Trophoblast cell (in vitro differentiated cells and primary cell): ENCODE measurements around the gene PHRF1.

ENCODE experiments used
- DNase-seq, 2 donors: peaks; one replicate each; pipeline ENCODE4 v3.0.0-alpha.2; 2016
- H2AFZ ChIP-seq: 2 replicates; pipeline ENCODE4 v1.6.1; 2013; ENCODE audit warnings: low read length, moderate library complexity, mild to moderate bottlenecking; ENCODE audit not compliant: insufficient read depth, poor library complexity
- H2AK5ac ChIP-seq: 2 replicates; pipeline ENCODE4 v1.6.1; 2013; ENCODE audit warnings: mild to moderate bottlenecking, low read length
- H2BK120ac ChIP-seq: 2 replicates; pipeline ENCODE4 v1.6.1; 2013; ENCODE audit warnings: low read length, mild to moderate bottlenecking, moderate library complexity; ENCODE audit not compliant: insufficient read depth, poor library complexity
- H2BK12ac ChIP-seq: 2 replicates; pipeline ENCODE4 v1.6.1; 2013; ENCODE audit warnings: mild to moderate bottlenecking, low read length, moderate library complexity
- H2BK5ac ChIP-seq: 2 replicates; pipeline ENCODE4 v1.6.1; 2013; ENCODE audit warnings: low read length, low read depth, moderate library complexity, mild to moderate bottlenecking; ENCODE audit not compliant: poor library complexity
- H3K14ac ChIP-seq: 2 replicates; pipeline ENCODE4 v1.6.1; 2013; ENCODE audit warnings: mild to moderate bottlenecking, low read length
- H3K18ac ChIP-seq: 2 replicates; pipeline ENCODE4 v1.6.1; 2013; ENCODE audit warnings: mild to moderate bottlenecking, low read length
- H3K23ac ChIP-seq: 2 replicates; pipeline ENCODE4 v1.6.1; 2013; ENCODE audit warnings: low read length
- H3K27ac ChIP-seq: 2 replicates; pipeline ENCODE4 v1.5.1; 2013; ENCODE audit warnings: low read depth, mild to moderate bottlenecking, inconsistent platforms, low read length, moderate library complexity
- H3K27me3 ChIP-seq: 2 replicates; pipeline ENCODE4 v1.6.1; 2013; ENCODE audit warnings: inconsistent platforms, mild to moderate bottlenecking, low read length, moderate library complexity; ENCODE audit not compliant: insufficient read depth
- H3K36me3 ChIP-seq, 2 experiments: 1 replicate in 1 of 2; 2 replicates in 1 of 2; pipeline ENCODE4 v1.6.1; 2013; ENCODE audit warnings: low read length in 2 of 2, mild to moderate bottlenecking in 2 of 2, moderate library complexity in 1 of 2; ENCODE audit not compliant: insufficient read depth in 2 of 2, control insufficient read depth in 1 of 2
- H3K4ac ChIP-seq: 2 replicates; pipeline ENCODE4 v1.6.1; 2013; ENCODE audit warnings: low read depth, mild to moderate bottlenecking, low read length, moderate library complexity
- H3K4me1 ChIP-seq, 2 experiments: 1 replicate in 1 of 2; 2 replicates in 1 of 2; pipeline ENCODE4 v1.6.1; 2013; ENCODE audit warnings: low read length in 2 of 2, mild to moderate bottlenecking in 2 of 2, moderate library complexity in 1 of 2; ENCODE audit not compliant: insufficient read depth in 2 of 2, control insufficient read depth in 1 of 2
- H3K4me2 ChIP-seq: 2 replicates; pipeline ENCODE4 v1.6.1; 2013; ENCODE audit warnings: inconsistent platforms, mild to moderate bottlenecking, low read length, moderate library complexity
- H3K4me3 ChIP-seq: 2 replicates; pipeline ENCODE4 v1.5.1; 2013; ENCODE audit warnings: mild to moderate bottlenecking, low read depth, low read length, inconsistent platforms
- H3K79me1 ChIP-seq: one replicate; pipeline ENCODE4 v1.6.1; 2013; ENCODE audit warnings: low read length
- H3K79me2 ChIP-seq: 2 replicates; pipeline ENCODE4 v1.6.1; 2013; ENCODE audit warnings: low read length, mild to moderate bottlenecking; ENCODE audit not compliant: control insufficient read depth, insufficient read depth, poor library complexity
- H3K9ac ChIP-seq: 2 replicates; pipeline ENCODE4 v1.6.1; 2013; ENCODE audit warnings: mild to moderate bottlenecking, low read length
- H3K9me3 ChIP-seq: 2 replicates; pipeline ENCODE4 v1.6.1; 2013; ENCODE audit warnings: low read depth, mild to moderate bottlenecking, control low read depth, inconsistent platforms, low read length; ENCODE audit not compliant: insufficient read depth
- H4K12ac ChIP-seq: 2 replicates; pipeline ENCODE4 v1.6.1; 2013; ENCODE audit warnings: low read depth, mild to moderate bottlenecking, low read length, moderate library complexity
- H4K8ac ChIP-seq: 2 replicates; pipeline ENCODE4 v1.6.1; 2013; ENCODE audit warnings: low read depth, mild to moderate bottlenecking, low read length, moderate library complexity
- H4K91ac ChIP-seq: one replicate; pipeline ENCODE4 v1.6.1; 2013; ENCODE audit warnings: low read depth, mild to moderate bottlenecking, low read length, moderate library complexity
- WGBS: extraction: QIAGEN DNeasy Blood & Tissue Kit; methylation state at CpG from one replicate; pipeline ENCODE4 v1.1.7; 2013; ENCODE audit warnings: missing lambda C conversion rate; ENCODE audit not compliant: insufficient read length, insufficient coverage; ENCODE audit errors: extremely low coverage; 5-methylcytosine and 5-hydroxymethylcytosine counted together

The PHRF1 gene

DNA sequence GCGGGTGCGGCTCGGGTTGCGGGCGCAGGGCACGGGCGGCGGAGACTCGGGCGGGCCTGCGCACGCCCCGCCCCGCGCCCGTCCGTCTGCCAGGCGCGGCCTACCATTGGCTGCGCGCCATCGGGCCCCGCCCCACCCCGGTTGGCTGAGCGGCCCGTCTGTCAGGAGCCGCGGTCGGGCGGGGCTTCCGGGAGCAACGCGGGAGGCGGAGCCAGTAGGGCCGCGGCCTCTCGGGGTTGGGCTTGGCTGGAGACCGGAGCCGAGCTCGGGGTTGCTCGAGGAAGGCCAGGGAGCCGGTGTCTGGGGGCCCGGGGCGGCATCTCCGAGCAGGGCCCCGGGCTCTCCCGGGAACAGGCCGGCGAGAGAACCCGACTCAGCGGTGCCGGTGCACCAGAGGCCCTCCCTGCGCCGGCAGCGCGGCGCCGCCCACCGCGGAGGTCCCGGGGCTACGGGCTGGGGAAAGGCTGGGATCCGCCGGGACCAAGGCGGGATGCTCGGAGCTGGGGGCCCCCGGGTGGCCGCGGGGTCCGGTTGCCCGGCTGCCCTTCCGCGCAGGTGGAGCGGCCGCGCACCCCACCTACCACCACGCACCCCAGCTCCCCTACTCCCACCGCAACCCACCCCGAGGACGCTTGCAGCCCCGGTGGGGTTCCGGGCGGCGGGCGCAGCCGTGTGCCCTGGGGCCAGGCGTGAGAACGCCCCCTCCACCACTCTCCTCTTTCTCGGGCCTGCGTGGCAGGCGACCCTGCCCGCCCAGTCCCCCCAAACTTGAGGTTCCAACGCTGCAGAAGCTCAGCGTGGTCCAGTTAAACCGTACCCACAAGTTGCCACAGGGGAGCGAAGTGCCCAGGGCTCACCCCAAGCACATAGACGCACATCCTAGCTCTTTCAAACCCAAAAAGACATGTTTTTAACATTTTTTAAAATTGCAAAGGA, 40.5 kb upstream of the PHRF1 start, which contains the start of gene HRAS:
Gene HRAS, minus strand, starts transcription at position 58 of the 936 bp plus-strand sequence.
- H3K4me3 ChIP-seq, result peak within 1 kb of the TSS; percentile 83
- peak within 1 kb of the TSS; percentile 39 for H3K27ac ChIP-seq
- peak within 1 kb of the TSS; percentile 63 for H2AFZ ChIP-seq
- peak; percentile 93 to 96 for DNase-seq
- H3K4ac ChIP-seq, result peak within 1 kb of the TSS; percentile 82
- H2BK120ac ChIP-seq, result peak within 1 kb of the TSS; percentile 41
- peak within 1 kb of the TSS; percentile 83 for H3K18ac ChIP-seq
- H3K9ac ChIP-seq, result peak within 1 kb of the TSS; percentile 90
- no peak within 1 kb of the TSS for H2BK12ac ChIP-seq
- no CpG with 5 or more reads among the region's 97 CpGs for WGBS
- peaks cover 31 to 34% of the 10 kb centered on the region in 2 experiments for H3K36me3 ChIP-seq
- peak within 1 kb of the TSS; percentile 93 for H3K4me2 ChIP-seq
- peak within 1 kb of the TSS; percentile 82 for H4K12ac ChIP-seq
- H2BK5ac ChIP-seq, result peak within 1 kb of the TSS; percentile 33
- peaks cover 3% of the 10 kb centered on the region for H3K9me3 ChIP-seq
- peaks cover 21 to 23% of the 10 kb centered on the region in 2 experiments for H3K4me1 ChIP-seq
- H3K27me3 ChIP-seq, result peaks cover 12% of the 10 kb centered on the region
- H3K79me1 ChIP-seq, result peaks cover 15% of the 10 kb centered on the region
- peak within 1 kb of the TSS; percentile 87 for H4K91ac ChIP-seq
- H3K14ac ChIP-seq, result peak within 1 kb of the TSS; percentile 73
- no peak within 1 kb of the TSS for H3K23ac ChIP-seq
- H2AK5ac ChIP-seq, result peak within 1 kb of the TSS; percentile 56
- peak within 1 kb of the TSS; percentile 81 for H4K8ac ChIP-seq
- peaks cover 6% of the 10 kb centered on the region for H3K79me2 ChIP-seq

DNA sequence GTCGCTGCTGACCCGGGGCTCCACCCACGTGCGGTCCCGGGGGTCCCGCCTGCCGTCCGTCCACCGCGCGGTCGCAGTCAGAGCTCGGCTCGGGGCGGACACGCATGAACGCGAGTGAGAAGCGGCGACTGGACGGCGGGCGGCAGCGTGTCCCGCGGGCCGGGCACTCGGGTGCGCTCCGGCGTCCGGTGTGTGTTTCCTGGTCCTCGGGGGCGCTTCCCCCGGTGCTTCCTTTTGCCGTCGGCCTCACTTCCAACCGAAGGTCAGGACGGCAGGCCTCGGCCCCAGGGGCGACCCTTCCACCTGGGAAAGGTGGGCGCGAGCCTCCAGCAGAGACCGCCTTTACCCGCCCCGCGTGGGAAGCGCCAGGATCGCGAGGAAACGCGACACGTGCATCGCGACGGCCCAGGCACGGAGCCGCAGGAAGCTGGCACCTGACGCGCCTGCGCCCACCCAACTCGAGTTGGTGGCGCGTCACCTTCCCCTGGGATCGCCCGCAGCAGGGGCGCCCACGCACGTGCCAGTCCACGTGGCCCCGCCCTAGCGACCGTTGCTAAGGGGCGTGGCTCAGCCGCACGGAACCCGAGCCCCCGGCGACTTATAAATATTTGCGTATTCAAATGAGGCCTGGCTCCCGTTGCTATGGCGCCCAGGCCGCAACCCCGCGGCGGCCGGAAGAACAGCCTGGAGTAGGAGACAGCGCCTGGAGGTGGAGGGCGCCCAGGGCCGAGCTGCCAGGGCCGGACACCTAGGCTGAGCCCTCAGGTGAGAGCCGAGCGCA, 39.2 kb upstream of the PHRF1 start, which contains the start of gene LRRC56:
Gene LRRC56, plus strand, starts transcription at position 687 of the 781 bp plus-strand sequence. CDS start 3,158 bp downstream, outside the sequence.
- peak within 1 kb of the TSS; percentile 63 for H3K4me2 ChIP-seq
- peak within 1 kb of the TSS; percentile 35 for H3K18ac ChIP-seq
- H3K27ac ChIP-seq, result no peak within 1 kb of the TSS
- H3K79me2 ChIP-seq, result peaks cover 6% of the 10 kb centered on the region
- peak within 1 kb of the TSS; percentile 0 for H3K14ac ChIP-seq
- no CpG with 5 or more reads among the region's 93 CpGs for WGBS
- peak within 1 kb of the TSS; percentile 28 for H4K91ac ChIP-seq
- H2AFZ ChIP-seq, result peak within 1 kb of the TSS; percentile 76
- peaks cover 12% of the 10 kb centered on the region for H3K27me3 ChIP-seq
- peaks cover 15% of the 10 kb centered on the region for H3K79me1 ChIP-seq
- peak within 1 kb of the TSS; percentile 15 for H4K12ac ChIP-seq
- peaks cover 20 to 23% of the 10 kb centered on the region in 2 experiments for H3K36me3 ChIP-seq
- H2BK12ac ChIP-seq, result peak within 1 kb of the TSS; percentile 3
- H3K4me1 ChIP-seq, result peaks cover 21 to 23% of the 10 kb centered on the region in 2 experiments
- peak within 1 kb of the TSS; percentile 42 for H3K4me3 ChIP-seq
- H2BK5ac ChIP-seq, result no peak within 1 kb of the TSS
- no peak within 1 kb of the TSS for H3K23ac ChIP-seq
- H3K9ac ChIP-seq, result no peak within 1 kb of the TSS
- H3K4ac ChIP-seq, result no peak within 1 kb of the TSS
- peak; percentile 88 to 89 for DNase-seq
- peak within 1 kb of the TSS; percentile 2 for H2AK5ac ChIP-seq
- peak within 1 kb of the TSS; percentile 2 for H2BK120ac ChIP-seq
- peak within 1 kb of the TSS; percentile 40 for H4K8ac ChIP-seq
- H3K9me3 ChIP-seq, result peaks cover 3% of the 10 kb centered on the region

DNA sequence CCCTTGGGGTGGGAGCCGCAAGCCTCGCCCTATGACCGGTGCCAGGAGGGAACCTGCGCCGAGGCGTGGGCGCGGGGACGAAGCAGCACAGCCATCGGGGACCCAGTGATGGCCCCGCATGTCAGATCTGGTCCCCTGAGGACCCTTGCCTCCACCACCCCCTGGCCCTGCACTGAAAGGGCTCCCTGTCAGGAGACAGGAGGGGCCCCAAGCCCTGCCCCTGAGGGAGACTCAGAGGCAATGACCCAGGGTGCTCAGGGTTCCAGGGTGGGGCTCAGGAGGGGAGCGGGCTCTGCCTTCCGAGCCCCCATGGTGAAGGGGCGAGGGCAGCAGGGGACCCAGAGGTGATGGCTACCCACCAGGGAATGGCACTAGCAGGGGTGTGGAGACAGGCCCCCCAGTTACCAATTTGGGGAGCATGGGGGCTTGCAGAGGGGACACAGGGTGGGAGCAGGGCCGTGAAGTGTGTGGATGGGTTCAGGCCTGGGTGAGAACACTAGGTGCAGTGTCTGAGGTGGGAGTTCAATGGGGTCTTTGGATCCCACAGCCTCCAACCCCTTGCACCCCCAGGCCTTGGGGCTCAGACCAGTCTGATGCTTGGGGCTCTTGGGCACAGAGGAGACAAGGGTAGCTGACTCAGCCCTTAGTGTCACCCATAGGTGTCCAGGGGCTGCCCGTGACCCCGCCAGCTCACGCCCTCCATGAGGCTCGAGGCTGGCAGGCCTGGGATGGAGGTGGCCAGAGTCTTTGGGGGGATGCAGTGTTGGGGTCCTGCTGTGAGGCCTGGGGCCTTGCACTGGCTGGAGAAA, 38.4 kb upstream of the PHRF1 start:
- Histone ChIP-seq H3K4me3 (peak overlapping the region; percentile 42), H4K12ac (no peak overlapping the region), H3K36me3 (peaks cover 12 to 15% of the 10 kb centered on the region in 2 experiments), H3K79me1 (peaks cover 15% of the 10 kb centered on the region), H3K27me3 (peaks cover 12% of the 10 kb centered on the region), H3K4me2 (peak overlapping the region; percentile 63), H4K91ac (no peak overlapping the region), H3K4ac (no peak overlapping the region), H2BK12ac (peak overlapping the region; percentile 3), H3K14ac (no peak overlapping the region), H2BK120ac (no peak overlapping the region), H3K9ac (no peak overlapping the region), H3K18ac (peak overlapping the region; percentile 35), H3K9me3 (peaks cover 3% of the 10 kb centered on the region), H3K27ac (no peak overlapping the region), H4K8ac (peak overlapping the region; percentile 13), H2AK5ac (peak overlapping the region; percentile 2), H3K79me2 (peaks cover 6% of the 10 kb centered on the region), H3K4me1 (peaks cover 21 to 23% of the 10 kb centered on the region in 2 experiments), H3K23ac (no peak overlapping the region), H2BK5ac (no peak overlapping the region), H2AFZ (no peak overlapping the region)
- no CpG with 5 or more reads among the region's 19 CpGs for WGBS
- no peak for DNase-seq
